ENCODE data around the gene NOVA2. TPM values are rescaled to one million over a fixed set of nuclear protein-coding genes. Genes with fewer than 3 reads are reported as not detected.

Gene NOVA2, protein sequence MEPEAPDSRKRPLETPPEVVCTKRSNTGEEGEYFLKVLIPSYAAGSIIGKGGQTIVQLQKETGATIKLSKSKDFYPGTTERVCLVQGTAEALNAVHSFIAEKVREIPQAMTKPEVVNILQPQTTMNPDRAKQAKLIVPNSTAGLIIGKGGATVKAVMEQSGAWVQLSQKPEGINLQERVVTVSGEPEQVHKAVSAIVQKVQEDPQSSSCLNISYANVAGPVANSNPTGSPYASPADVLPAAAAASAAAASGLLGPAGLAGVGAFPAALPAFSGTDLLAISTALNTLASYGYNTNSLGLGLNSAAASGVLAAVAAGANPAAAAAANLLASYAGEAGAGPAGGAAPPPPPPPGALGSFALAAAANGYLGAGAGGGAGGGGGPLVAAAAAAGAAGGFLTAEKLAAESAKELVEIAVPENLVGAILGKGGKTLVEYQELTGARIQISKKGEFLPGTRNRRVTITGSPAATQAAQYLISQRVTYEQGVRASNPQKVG
- polyA plus RNA-seq (2011; rRNA removed) (0.06 and 0.17 TPM in 2 replicates), polyA plus RNA-seq (2017; fragmentation: RNase III; extraction: RNeasy Plus Mini Kit Qiagen cat#74134 plus additional on column Dnase treatment) (0.13 to 0.30 TPM (median 0.24 TPM) in 3 replicates), polyA minus RNA-seq (2011; rRNA and poly(A)+ RNA removed) (0.24 and 0.25 TPM in 2 replicates)
- 0.03 and 0.04 TPM in 2 replicates for polyA plus RNA-seq (2012; cell fraction: cytosol; rRNA removed)
- 0.07 and 0.09 TPM in 2 replicates for polyA plus RNA-seq (2012; cell fraction: nucleus; rRNA removed)

DNA sequence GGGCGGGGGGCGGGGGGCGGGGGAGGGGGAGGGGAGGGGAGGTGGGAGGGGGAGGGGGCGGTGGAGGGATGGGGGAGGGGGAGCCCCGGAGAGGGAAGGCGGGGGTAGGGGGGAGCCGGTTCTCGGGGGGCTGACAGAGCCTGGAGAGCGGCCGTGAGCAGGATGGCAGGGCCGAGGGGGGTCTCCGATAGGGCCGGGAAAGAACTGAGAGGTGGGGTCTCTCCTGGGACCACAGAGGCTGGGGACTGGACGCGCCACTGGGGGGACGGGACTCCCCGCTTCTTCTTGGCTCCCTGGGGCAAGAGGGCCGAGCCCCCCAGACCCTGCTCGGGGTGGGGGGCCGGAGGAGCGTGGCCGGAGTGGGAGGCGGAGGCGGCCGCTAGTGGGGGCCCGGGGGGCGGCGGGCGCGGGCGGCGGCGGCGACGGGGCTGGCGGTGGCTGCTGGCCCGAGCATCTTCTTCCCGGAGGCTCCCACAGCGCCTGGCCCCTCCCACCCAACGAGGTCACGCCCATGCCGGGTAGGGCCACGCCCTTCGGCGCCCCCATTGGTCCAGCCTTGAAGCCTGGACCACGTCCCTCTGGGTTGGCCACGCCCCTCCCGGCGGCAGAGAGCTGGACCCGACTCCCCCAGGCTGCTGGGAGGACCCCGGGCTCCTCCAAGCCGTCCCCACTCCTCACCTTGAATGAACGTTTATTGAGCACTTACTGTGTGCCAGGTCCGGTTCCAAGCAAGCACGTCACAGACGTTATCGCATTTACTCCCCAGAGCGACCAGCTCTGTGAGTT is at the start of gene NOVA2:
Gene NOVA2 (minus strand): TSS at position 313 of the 786 bp plus-strand sequence. CDS start 514 bp downstream, outside the sequence.
- Histone ChIP-seq H3K4me1 (peaks cover 17% of the 10 kb centered on the region; the same call in 2 of the 3 replicates), H3K4me3 (peak within 1 kb of the TSS; percentile 55), H3K4me2 (peak within 1 kb of the TSS; percentile 99), H3K9me3 (no peaks in the 10 kb centered on the region), H3K27ac (peak within 1 kb of the TSS; percentile 41 to 71; a peak in 4 of 6 replicates)
- ChIA-PET CTCF (interaction anchor here (0.7 to 1.4 kb wide), 6 partner anchors 10 to 105 kb away, joined by 3 to 5 read pairs (median 4); no protein-coding TSS in a partner anchor), POLR2A (interaction anchor here (0.6 to 1.0 kb wide), 2 partner anchors 16 to 71 kb away, joined by 3 read pairs; partner anchors contain the start of gene MYPOP)
- DNase-seq (ENCODE audit: low read depth in 1 of 2, low spot score in 1 of 2) = peak; percentile 88 to 97
- TF ChIP-seq, protein P1, sequence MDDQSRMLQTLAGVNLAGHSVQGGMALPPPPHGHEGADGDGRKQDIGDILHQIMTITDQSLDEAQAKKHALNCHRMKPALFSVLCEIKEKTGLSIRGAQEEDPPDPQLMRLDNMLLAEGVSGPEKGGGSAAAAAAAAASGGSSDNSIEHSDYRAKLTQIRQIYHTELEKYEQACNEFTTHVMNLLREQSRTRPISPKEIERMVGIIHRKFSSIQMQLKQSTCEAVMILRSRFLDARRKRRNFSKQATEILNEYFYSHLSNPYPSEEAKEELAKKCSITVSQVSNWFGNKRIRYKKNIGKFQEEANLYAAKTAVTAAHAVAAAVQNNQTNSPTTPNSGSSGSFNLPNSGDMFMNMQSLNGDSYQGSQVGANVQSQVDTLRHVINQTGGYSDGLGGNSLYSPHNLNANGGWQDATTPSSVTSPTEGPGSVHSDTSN (IDR thresholded peaks at IDR 0.05) = no peak
- TF ChIP-seq CBX2 (IDR thresholded peaks at IDR 0.05; ENCODE audit: borderline replicate concordance, low read depth) (no peak), EHMT2 (IDR thresholded peaks at IDR 0.05; ENCODE audit: low read depth) (no peak), RNF2 (IDR thresholded peaks at IDR 0.05; ENCODE audit: borderline replicate concordance, low read depth) (no peak), KDM5A (IDR thresholded peaks at IDR 0.05) (no peak)
- no peak for FAIRE-seq
- WGBS (ENCODE audit: missing lambda C conversion rate) = 16% methylated on average over 26 of the region's 58 CpGs
- peak; percentile 70 to 92 for ATAC-seq

DNA sequence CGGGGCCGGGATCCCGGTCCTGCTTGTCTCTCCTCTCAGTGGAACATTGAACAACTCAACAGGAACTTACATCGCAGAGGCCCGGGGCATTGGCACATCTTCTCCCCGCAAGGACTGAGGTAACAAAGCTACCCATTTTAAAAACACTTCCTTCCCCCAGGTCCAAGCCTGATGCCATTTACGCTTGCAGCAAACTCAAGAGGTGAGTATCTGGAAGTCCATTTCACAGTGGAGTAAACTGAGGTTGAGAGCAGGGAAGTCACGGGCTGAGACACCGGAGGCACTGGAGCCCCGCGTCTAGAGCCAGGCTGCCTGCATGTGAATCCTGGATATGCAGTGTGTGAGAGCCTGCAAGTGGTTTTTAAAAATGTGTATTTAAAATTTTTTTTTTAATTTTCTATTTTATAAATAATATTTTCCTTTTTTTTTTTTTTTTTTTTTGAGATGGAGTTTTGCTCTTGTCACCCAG is 49.7 kb upstream of the NOVA2 start:
- Histone ChIP-seq H3K4me3 (no peak overlapping the region), H3K4me2 (no peak overlapping the region), H3K9me3 (no peaks in the 10 kb centered on the region), H3K27ac (no peak overlapping the region), H3K4me1 (no peaks in the 10 kb centered on the region; the same call in 2 of the 3 replicates)
- ChIA-PET CTCF (interaction anchor here (1.3 to 23.2 kb wide), 6 partner anchors 10 to 240 kb away, joined by 4 to 1009 read pairs (median 52); no protein-coding TSS in a partner anchor), POLR2A (no interaction called here)
- WGBS (ENCODE audit: missing lambda C conversion rate) = 89% methylated on average over 11 of the region's 11 CpGs
- TF ChIP-seq, protein P2, sequence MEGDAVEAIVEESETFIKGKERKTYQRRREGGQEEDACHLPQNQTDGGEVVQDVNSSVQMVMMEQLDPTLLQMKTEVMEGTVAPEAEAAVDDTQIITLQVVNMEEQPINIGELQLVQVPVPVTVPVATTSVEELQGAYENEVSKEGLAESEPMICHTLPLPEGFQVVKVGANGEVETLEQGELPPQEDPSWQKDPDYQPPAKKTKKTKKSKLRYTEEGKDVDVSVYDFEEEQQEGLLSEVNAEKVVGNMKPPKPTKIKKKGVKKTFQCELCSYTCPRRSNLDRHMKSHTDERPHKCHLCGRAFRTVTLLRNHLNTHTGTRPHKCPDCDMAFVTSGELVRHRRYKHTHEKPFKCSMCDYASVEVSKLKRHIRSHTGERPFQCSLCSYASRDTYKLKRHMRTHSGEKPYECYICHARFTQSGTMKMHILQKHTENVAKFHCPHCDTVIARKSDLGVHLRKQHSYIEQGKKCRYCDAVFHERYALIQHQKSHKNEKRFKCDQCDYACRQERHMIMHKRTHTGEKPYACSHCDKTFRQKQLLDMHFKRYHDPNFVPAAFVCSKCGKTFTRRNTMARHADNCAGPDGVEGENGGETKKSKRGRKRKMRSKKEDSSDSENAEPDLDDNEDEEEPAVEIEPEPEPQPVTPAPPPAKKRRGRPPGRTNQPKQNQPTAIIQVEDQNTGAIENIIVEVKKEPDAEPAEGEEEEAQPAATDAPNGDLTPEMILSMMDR (IDR thresholded peaks at IDR 0.05) = no peak
- TF ChIP-seq, protein P3, sequence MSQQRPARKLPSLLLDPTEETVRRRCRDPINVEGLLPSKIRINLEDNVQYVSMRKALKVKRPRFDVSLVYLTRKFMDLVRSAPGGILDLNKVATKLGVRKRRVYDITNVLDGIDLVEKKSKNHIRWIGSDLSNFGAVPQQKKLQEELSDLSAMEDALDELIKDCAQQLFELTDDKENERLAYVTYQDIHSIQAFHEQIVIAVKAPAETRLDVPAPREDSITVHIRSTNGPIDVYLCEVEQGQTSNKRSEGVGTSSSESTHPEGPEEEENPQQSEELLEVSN (IDR thresholded peaks at IDR 0.05; ENCODE audit: borderline replicate concordance, low read depth) = no peak
- TF ChIP-seq GATA3 (IDR thresholded peaks at IDR 0.05; ENCODE audit: borderline replicate concordance) = no peak
- TF ChIP-seq TP53 (CRISPR knock-in tag; IDR thresholded peaks at IDR 0.05) = no peak
- TF ChIP-seq JUN (IDR thresholded peaks at IDR 0.05) = no peak
- no peak for TF ChIP-seq NPAS2 (CRISPR knock-in tag; IDR thresholded peaks at IDR 0.05; ENCODE audit: borderline replicate concordance)
- TF ChIP-seq JUNB (IDR thresholded peaks at IDR 0.05) = no peak
- no peak for TF ChIP-seq EP300 (IDR thresholded peaks at IDR 0.05)
- TF ChIP-seq ZFP36 (IDR thresholded peaks at IDR 0.05; ENCODE audit: borderline replicate concordance, partially characterized antibody) = no peak
- TF ChIP-seq BHLHE40 (IDR thresholded peaks at IDR 0.05; ENCODE audit: low read depth, low read length) = no peak
- TF ChIP-seq RARB (CRISPR knock-in tag; IDR thresholded peaks at IDR 0.05) = no peak
- no peak for TF ChIP-seq CHD2 (IDR thresholded peaks at IDR 0.05; ENCODE audit: low read length, partially characterized antibody)
- TF ChIP-seq, protein P4, sequence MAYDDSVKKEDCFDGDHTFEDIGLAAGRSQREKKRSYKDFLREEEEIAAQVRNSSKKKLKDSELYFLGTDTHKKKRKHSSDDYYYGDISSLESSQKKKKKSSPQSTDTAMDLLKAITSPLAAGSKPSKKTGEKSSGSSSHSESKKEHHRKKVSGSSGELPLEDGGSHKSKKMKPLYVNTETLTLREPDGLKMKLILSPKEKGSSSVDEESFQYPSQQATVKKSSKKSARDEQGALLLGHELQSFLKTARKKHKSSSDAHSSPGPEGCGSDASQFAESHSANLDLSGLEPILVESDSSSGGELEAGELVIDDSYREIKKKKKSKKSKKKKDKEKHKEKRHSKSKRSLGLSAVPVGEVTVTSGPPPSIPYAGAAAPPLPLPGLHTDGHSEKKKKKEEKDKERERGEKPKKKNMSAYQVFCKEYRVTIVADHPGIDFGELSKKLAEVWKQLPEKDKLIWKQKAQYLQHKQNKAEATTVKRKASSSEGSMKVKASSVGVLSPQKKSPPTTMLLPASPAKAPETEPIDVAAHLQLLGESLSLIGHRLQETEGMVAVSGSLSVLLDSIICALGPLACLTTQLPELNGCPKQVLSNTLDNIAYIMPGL (CRISPR knock-in tag; IDR thresholded peaks at IDR 0.05; ENCODE audit: borderline replicate concordance) = no peak
- no peak for TF ChIP-seq ESRRA (IDR thresholded peaks at IDR 0.05; ENCODE audit: borderline replicate concordance, low read length)
- TF ChIP-seq, protein P5, sequence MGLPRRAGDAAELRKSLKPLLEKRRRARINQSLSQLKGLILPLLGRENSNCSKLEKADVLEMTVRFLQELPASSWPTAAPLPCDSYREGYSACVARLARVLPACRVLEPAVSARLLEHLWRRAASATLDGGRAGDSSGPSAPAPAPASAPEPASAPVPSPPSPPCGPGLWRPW (IDR thresholded peaks at IDR 0.05) = no peak
- TF ChIP-seq NFE2L2 (conservative IDR thresholded peaks at IDR 0.05; ENCODE audit: low read length) = no peak
- FAIRE-seq (no peak), ATAC-seq (no peak), DNase-seq (ENCODE audit: low read depth in 1 of 2, low spot score in 1 of 2) (no peak)

Data from A549 (cell line).